RWPE1 (cell line): ENCODE results near the gene PODXL.
A peak's percentile ranks its signal among the peaks of the same experiment; 100 is the strongest.

Source experiments
- CTCF ChIA-PET: fragments of 350-600 bp; sonication (Branson Sonifier 250); formaldehyde crosslinking; extraction: SDS; loops from one replicate; lab custom pipeline; 2021; lab: Yijun Ruan, JAX
- POLR2A ChIA-PET: fragments of 400-600 bp; formaldehyde crosslinking; extraction: SDS; loops from one replicate; lab custom pipeline; 2020; ENCODE audit warnings: antibody characterized with exemption; ENCODE audit not compliant: low non-redundant PET; lab: Yijun Ruan, JAX
- DNase-seq: peaks from one replicate; pipeline ENCODE4 v3.0.0; 2012; ENCODE audit warnings: low spot score
- H3K27ac ChIP-seq: fragments of 450-650 bp; 2 replicates; pipeline ENCODE4 v1.5.1; 2017
- TF ChIP-seq, protein P1 (sequence below): fragments of 450-650 bp; conservative IDR thresholded peaks from 2 replicates; pipeline ENCODE4 v1.5.1; 2017; ENCODE audit warnings: low read depth, mild to moderate bottlenecking

Gene PODXL

DNA sequence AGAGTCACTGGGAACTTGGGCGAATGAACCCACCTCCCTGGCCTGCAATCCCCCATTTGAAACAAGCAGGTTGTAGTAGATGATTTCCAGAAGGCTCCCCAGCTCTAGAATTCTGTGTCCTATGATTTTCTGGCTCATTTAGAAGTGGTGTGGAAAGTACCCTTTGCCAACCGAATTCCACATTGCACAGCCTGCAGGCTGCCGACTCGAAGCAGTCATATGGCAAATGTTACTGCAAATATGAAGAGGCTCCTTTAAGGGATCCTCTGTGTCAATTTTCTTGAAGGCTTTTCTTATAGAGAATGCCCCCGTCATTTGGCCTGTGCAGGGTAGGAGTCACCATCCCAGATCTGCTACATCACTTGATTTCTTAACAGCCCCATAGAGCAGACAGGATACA lies 5.6 kb downstream of the PODXL start:
- ChIA-PET POLR2A (no interaction called here), CTCF (interaction anchor here (0.7 kb wide), 1 partner anchor 38 kb away, joined by 4 read pairs; no protein-coding TSS in a partner anchor)
- TF ChIP-seq, protein P1, sequence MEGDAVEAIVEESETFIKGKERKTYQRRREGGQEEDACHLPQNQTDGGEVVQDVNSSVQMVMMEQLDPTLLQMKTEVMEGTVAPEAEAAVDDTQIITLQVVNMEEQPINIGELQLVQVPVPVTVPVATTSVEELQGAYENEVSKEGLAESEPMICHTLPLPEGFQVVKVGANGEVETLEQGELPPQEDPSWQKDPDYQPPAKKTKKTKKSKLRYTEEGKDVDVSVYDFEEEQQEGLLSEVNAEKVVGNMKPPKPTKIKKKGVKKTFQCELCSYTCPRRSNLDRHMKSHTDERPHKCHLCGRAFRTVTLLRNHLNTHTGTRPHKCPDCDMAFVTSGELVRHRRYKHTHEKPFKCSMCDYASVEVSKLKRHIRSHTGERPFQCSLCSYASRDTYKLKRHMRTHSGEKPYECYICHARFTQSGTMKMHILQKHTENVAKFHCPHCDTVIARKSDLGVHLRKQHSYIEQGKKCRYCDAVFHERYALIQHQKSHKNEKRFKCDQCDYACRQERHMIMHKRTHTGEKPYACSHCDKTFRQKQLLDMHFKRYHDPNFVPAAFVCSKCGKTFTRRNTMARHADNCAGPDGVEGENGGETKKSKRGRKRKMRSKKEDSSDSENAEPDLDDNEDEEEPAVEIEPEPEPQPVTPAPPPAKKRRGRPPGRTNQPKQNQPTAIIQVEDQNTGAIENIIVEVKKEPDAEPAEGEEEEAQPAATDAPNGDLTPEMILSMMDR = no peak
- no peak for DNase-seq
- peak overlapping the region; percentile 52 for H3K27ac ChIP-seq

DNA sequence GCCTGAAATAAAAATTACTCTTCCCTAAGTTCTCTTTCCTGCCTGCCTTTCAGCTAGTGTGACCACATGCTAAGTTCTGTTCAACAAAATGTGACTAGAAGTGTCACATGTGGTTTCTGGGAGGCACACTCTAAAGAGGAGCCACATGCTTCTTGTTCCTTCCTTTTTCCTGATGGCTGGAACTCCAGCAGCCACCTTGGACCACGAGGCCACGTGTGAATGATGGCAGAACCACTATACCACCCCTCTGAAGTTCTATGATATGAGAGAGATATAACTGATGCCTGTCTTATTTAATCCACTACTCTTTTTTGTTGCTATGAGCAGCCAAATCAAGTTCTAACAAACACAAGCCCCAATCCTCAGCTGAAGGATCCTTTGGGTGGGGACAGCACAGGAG lies 8.1 kb downstream of the PODXL start:
- no peak for DNase-seq
- CTCF ChIA-PET = no interaction called here
- POLR2A ChIA-PET = no interaction called here
- TF ChIP-seq, protein P1 = no peak
- no peak overlapping the region for H3K27ac ChIP-seq

DNA sequence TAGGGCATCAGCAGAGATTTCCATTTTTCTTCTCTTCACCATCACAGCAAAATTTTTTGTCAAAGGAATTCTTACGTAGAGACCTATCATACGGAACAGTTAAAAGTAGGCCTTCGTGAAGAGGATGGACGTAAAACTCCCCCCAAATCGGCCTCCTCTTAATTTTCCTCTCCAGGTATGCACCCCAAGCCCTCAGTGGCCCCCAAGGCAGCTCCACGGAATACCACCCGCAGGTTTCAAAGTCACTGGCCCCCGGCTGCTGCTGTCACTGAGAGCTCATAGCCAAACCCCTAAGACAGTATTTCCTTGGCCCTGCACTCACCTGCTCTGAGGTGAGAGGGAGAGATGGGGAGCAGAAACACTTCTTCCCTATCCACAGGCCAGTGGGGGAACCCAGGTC lies 8.8 kb downstream of the PODXL start:
- TF ChIP-seq, protein P1 = no peak
- H3K27ac ChIP-seq = no peak overlapping the region
- ChIA-PET CTCF (interaction anchor here (0.9 kb wide), 1 partner anchor 13 kb away, joined by 3 read pairs; no protein-coding TSS in a partner anchor), POLR2A (no interaction called here)
- no peak for DNase-seq

DNA sequence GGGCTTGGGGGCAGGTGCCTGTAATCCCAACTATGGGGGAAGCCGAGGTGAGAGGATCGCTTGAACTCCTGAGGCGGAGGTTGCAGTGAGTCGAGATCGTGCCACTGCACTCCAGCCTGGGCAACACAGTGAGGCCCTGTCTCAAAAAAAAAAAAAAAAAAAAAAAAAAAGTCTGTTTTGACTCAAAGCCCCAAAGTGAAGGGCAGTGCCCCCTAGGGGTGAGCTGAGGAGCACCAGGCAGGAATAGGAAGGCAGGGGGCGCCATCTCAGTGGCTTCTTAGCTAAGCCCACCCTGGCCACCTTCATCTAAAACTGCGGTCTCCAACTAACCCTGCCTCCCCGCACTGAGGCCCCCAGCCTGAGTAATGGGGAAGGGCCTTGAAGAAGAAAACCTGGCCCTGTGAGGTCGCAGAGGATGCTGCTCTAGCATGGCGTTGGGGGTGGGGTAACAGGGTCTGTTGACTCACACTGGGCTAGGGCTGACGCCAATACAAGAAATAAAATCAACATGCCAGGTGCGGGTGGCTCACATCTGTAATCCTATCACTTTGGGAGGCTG lies 9.8 kb downstream of the PODXL start:
- CTCF ChIA-PET = interaction anchor here (0.6 to 0.9 kb wide), 4 partner anchors 9 to 44 kb away, joined by 3 to 8 read pairs (median 3); no protein-coding TSS in a partner anchor
- DNase-seq = no peak
- POLR2A ChIA-PET = no interaction called here
- H3K27ac ChIP-seq = no peak overlapping the region
- TF ChIP-seq, protein P1 = no peak; the same call in 1 of the 2 replicates

DNA sequence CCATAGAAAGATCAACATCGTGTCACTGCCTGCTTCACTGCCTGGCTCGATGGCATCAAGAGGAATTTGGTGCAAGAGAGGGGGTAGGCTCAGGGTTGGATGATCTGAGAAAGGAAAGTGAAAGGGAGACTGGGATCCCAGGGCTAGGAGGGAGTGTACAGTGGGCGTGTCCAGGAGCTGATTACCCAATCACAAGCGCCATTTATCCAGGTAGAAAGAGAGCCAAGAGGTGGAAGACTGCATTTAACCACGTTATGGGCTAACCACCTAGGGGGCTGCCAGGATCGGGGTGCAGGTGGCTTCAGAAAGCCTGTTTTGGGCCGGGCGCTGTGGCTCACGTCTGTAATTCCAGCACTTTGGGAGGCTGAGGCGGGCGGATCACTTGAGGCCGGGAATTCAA lies 10.3 kb downstream of the PODXL start:
- POLR2A ChIA-PET = no interaction called here
- CTCF ChIA-PET = interaction anchor here (0.7 kb wide), 1 partner anchor 8 kb away, joined by 3 read pairs; no protein-coding TSS in a partner anchor
- H3K27ac ChIP-seq = no peak overlapping the region
- DNase-seq = peak; percentile 60
- TF ChIP-seq, protein P1 = no peak

DNA sequence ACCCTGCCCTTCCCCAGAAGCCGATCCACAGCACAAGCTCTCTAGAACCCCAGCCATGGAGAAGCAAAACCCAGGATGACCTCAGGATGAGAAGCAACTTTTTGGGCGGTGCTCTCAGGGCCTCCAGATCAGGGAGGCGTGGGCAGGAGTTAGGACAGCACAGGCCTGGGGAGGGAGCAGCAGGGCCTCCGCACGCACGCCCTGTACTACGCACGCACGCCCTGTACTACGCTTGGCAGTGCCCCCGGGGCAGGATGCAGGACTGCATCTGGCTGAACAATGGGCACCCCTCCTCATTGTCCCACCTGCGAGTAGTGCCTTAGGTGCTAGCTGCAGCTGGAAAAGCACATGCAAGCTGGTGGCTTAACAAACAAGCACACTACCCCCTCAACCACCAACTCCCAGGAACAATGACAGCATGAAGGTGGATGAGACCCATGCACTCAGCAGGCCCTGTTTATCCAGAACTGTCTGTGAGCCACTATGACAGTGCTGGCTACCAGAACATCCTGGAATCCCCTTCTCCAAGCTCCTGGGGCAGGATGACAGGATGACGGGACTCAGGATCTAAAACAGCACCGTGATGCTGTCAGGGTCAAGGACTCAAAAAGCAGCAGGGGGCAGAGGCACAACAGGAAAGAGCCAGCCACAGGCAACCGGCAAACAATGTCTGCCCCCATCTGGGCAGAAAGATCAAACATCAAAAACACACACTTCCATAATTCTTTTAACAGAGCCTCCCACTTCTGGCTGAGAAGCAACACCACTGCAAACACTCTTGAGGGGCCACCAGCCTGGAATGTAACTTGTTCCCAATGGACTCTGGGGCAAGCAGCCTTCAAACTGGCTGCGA lies 11.8 kb downstream of the PODXL start:
- no peak overlapping the region for H3K27ac ChIP-seq
- ChIA-PET CTCF (interaction anchor here (0.7 kb wide), 1 partner anchor 345 kb away, joined by 3 read pairs; no protein-coding TSS in a partner anchor), POLR2A (no interaction called here)
- DNase-seq = no peak
- TF ChIP-seq, protein P1 = no peak
